ENCODE measurements around the gene ROCK2.

Gene ROCK2

GRCh38 chr2:11163439-11164317 lies 180.8 kb downstream of the ROCK2 start:
- in situ Hi-C loops (cut with HindIII; ENCODE audit: low sequenced_read_pairs) = no loop called here
- no peak overlapping the region for H3K4me3 ChIP-seq (ENCODE audit: low read depth, low read length)
- TF ChIP-seq CTCF (IDR thresholded peaks at IDR 0.05; ENCODE audit: low read depth, low read length) = no peak
- DNase-seq (ENCODE audit: low read depth, low spot score) = peak; percentile 16

- no peak for TF ChIP-seq CTCF (IDR thresholded peaks at IDR 0.05; ENCODE audit: low read depth, low read length)
- no peak for DNase-seq (ENCODE audit: low read depth, low spot score)
- in situ Hi-C loops (cut with HindIII; ENCODE audit: low sequenced_read_pairs) = no loop called here
- H3K4me3 ChIP-seq (ENCODE audit: low read depth, low read length) = no peak overlapping the region
These were observed 182.7 kb downstream of the ROCK2 start for GRCh38 chr2:11161747-11162146.

- in situ Hi-C loops (cut with HindIII; ENCODE audit: low sequenced_read_pairs) = no loop called here
- no peak for TF ChIP-seq CTCF (IDR thresholded peaks at IDR 0.05; ENCODE audit: low read depth, low read length)
- H3K4me3 ChIP-seq (ENCODE audit: low read depth, low read length) = no peak overlapping the region
- DNase-seq (ENCODE audit: low read depth, low spot score) = no peak
These were observed 183.5 kb downstream of the ROCK2 start for GRCh38 chr2:11160731-11161455.

GRCh38 chr2:11160256-11160655 lies 184.2 kb downstream of the ROCK2 start:
- no peak for DNase-seq (ENCODE audit: low read depth, low spot score)
- no peak for TF ChIP-seq CTCF (IDR thresholded peaks at IDR 0.05; ENCODE audit: low read depth, low read length)
- in situ Hi-C loops (cut with HindIII; ENCODE audit: low sequenced_read_pairs) = no loop called here

GRCh38 chr2:11159574-11160170 lies 184.8 kb downstream of the ROCK2 start:
- in situ Hi-C loops (cut with HindIII; ENCODE audit: low sequenced_read_pairs) = no loop called here
- DNase-seq (ENCODE audit: low read depth, low spot score) = no peak
- H3K4me3 ChIP-seq (ENCODE audit: low read depth, low read length) = no peak overlapping the region
- no peak for TF ChIP-seq CTCF (IDR thresholded peaks at IDR 0.05; ENCODE audit: low read depth, low read length)

More at GRCh38 chr2:11160256-11160655, 184.2 kb downstream of the ROCK2 start:
- no peak overlapping the region for H3K4me3 ChIP-seq (ENCODE audit: low read depth, low read length)

- TF ChIP-seq CTCF (IDR thresholded peaks at IDR 0.05; ENCODE audit: low read depth, low read length) = no peak
- H3K4me3 ChIP-seq (ENCODE audit: low read depth, low read length) = no peak overlapping the region
- no peak for DNase-seq (ENCODE audit: low read depth, low spot score)
- in situ Hi-C loops (cut with HindIII; ENCODE audit: low sequenced_read_pairs) = no loop called here
These were observed 185.4 kb downstream of the ROCK2 start for GRCh38 chr2:11158916-11159573.

All from astrocyte of the spinal cord (primary cell).